GM19099 (cell line): ENCODE measurements around the gene TCIRG1.

Experiments
- POLR2A ChIP-seq: IDR thresholded peaks from 3 replicates; pipeline ENCODE4 v1.6.1; 2011; ENCODE audit warnings: low read depth; ENCODE audit not compliant: insufficient read length; ENCODE audit errors: extremely low read depth

TCIRG1 gene

GRCh38 chr11:68006606-68007166, 32.1 kb upstream of the TCIRG1 start:
- no peak for TF ChIP-seq POLR2A

- no peak for TF ChIP-seq POLR2A
Measured at GRCh38 chr11:68007498-68008380, 31.1 kb upstream of the TCIRG1 start.

GRCh38 chr11:68008381-68009337, 30.2 kb upstream of the TCIRG1 start:
- TF ChIP-seq POLR2A, result no peak

GRCh38 chr11:68009391-68010089, 29.3 kb upstream of the TCIRG1 start:
- TF ChIP-seq POLR2A, result no peak

DNA sequence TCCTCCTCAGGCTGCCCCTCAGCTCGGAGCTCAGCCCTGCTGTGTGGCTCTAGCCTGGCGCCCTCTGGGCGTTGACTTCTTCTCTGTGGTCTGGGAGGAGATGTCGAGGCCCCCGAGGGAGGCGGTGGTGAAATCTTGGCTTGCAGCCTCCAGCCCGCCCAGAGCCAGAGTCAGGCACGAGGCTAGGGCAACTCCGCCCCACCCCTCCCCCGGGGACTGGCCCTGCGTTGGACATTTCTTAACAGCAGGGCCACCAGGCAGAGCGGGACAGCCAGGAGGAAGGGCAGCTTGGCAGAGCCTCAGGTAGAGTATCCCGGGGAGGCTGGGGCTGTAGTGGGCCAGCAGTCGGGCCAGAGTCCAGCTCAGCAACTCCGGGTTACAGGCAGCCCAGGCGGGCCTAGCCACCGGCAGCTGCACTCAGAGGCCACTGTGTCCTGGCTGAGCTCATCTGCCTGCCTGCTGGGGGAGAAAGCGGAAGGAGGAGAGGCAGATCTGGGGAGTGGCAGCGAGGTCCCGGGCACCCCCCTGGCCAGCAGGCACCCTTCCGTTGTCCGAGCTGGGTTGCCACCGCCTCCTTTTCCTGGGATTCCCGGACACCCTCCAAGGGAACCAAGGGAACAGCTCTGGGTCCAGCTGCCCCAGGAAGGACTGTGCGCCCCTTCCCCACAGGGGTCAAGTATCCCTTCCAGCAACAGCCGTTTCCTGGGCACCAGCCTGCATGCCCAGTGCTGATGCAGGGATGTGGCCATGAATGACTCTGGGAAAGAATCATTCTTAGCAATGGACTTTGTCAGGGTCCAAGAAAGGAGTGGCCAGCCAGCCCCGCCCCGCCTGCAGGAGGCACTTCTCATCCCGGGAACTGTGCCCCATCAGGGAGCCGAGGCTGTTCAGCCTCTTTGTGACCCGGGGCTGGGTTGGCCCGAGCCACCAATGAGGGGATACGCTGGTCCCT, 28.5 kb upstream of the TCIRG1 start, which contains the start of gene ALDH3B1:
TSS of gene ALDH3B1 (plus strand) at position 238 of the 952 bp plus-strand sequence. CDS start 4,971 bp downstream, outside the sequence.
- TF ChIP-seq POLR2A, result no peak

DNA sequence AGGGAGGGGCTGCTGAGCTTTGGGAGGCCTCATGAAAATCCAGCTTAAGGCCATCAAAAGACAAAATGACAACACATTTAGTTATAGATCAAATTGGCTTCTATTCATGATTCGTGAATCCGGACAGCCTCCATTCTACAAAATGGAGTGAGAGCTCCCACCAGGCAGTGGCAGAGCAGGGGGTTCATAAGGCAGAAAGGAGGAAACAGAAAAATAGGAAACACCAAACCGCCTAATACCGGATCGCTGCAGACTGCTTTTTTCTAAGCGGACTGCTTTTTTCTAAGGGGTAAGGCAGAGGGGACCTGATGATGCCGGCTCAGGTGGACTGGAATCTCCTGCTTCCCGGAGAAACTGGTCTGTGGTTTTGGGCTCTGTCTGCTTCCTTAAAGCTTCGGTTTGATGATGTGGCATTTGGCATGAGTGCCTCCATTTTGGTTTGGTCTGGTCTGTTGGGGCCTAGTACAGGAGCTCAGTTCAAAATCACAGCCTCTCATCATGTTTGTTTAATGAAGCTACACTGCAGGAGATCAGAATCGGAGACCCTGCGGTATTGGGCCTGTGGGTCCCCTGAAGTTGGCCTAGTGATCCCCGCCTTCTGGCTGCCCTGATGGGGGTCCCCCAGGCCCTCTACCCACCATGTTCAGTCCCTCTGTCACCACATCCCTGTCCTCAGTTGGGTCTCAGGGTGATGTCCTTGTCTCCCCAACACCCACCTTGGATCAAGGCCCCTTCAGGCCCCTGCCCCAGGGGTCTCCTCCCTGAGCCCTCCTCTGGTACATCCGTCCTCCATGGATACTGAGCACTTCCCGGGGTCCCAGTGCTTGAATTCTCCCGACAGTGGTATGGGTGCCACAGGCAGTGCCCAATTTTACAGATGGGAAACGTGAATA, 27.5 kb upstream of the TCIRG1 start:
- TF ChIP-seq POLR2A, result no peak

DNA sequence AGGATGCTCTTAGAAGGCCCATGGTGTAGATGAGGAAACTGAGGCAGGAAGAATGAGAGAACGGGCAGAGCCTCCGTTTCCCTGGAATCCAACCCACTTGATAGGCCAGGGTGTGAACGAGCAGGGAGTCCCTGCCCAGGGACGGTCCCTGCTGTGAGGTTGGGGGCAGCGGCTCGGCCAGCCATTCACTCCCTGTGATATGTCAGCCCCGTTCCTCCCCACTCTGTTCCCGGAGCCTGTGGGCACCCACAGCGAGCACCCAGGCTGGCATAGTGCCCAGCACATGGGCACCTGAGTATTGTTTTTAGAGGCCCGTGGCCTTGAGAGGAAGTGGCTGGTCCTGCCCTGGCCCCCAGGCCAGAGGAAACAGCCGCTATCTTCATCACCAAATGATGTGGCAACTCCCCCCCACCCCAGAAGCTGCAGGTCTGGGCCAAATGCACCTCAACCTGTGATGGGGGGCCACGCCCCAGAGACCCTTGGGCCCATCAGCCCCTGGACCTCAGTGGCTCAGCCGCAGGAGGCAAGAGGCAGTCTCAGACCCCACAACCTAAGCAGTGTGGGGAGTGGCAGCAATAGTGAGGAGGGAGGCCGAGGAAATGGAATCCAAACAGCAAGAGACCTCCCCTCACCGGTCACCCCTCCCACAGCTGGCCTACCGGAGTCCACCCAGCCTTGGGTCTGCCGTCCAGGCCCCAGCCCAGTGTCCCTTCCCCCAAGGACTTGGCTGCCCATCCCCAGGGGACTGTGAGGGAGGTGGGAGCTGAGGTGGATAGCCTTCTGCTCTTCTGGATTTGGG, 26.6 kb upstream of the TCIRG1 start:
- no peak for TF ChIP-seq POLR2A

GRCh38 chr11:68012843-68013610, 25.8 kb upstream of the TCIRG1 start:
- TF ChIP-seq POLR2A, result no peak

GRCh38 chr11:68013611-68014156, 25.1 kb upstream of the TCIRG1 start:
- TF ChIP-seq POLR2A, result no peak

- TF ChIP-seq POLR2A, result no peak
Measured at GRCh38 chr11:68014157-68014946, 24.5 kb upstream of the TCIRG1 start.
